H9 (cell line): ENCODE data around the gene ACER3. TPM values are rescaled to one million over a fixed set of nuclear protein-coding genes. Genes with fewer than 3 reads are reported as not detected.

Experiments used
- DNase-seq: peaks from one replicate; pipeline ENCODE4 v3.0.0-alpha.2; 2017
- H2AFZ ChIP-seq: one replicate; pipeline ENCODE4 v1.6.1; 2013; ENCODE audit warnings: mild to moderate bottlenecking, low read length, control low read depth, moderate library complexity
- H2AK5ac ChIP-seq: 2 replicates; pipeline ENCODE4 v1.6.1; 2013; ENCODE audit warnings: low read length, control low read depth, mixed read lengths; ENCODE audit not compliant: insufficient read length
- H2BK120ac ChIP-seq: one replicate; pipeline ENCODE4 v1.6.1; 2013; ENCODE audit warnings: low read depth, mild to moderate bottlenecking, low read length, control low read depth, inconsistent platforms; ENCODE audit not compliant: poor library complexity, severe bottlenecking
- H2BK12ac ChIP-seq: 2 replicates; pipeline ENCODE4 v1.6.1; 2013; ENCODE audit warnings: low read length, control low read depth, mixed read lengths, low read depth; ENCODE audit not compliant: insufficient read length
- H2BK15ac ChIP-seq: 2 replicates; pipeline ENCODE4 v1.6.1; 2013; ENCODE audit warnings: low read depth, low read length, control low read depth
- H2BK20ac ChIP-seq: one replicate; pipeline ENCODE4 v1.6.1; 2013; ENCODE audit warnings: low read depth, mild to moderate bottlenecking, low read length, control low read depth, inconsistent platforms; ENCODE audit not compliant: poor library complexity, severe bottlenecking
- H2BK5ac ChIP-seq: 2 replicates; pipeline ENCODE4 v1.6.1; 2013; ENCODE audit warnings: low read length, control low read depth, mixed read lengths; ENCODE audit not compliant: insufficient read length
- H3K14ac ChIP-seq: 2 replicates; pipeline ENCODE4 v1.6.1; 2013; ENCODE audit warnings: low read length, control low read depth; ENCODE audit not compliant: insufficient read depth
- H3K18ac ChIP-seq: 2 replicates; pipeline ENCODE4 v1.6.1; 2013; ENCODE audit warnings: low read depth, mild to moderate bottlenecking, mixed read lengths, low read length, control low read depth; ENCODE audit not compliant: insufficient read length
- H3K23ac ChIP-seq: 2 replicates; pipeline ENCODE4 v1.6.1; 2013; ENCODE audit warnings: low read length, control low read depth, mixed read lengths, low read depth; ENCODE audit not compliant: insufficient read length
- H3K23me2 ChIP-seq: 2 replicates; pipeline ENCODE4 v1.6.1; 2013; ENCODE audit warnings: low read depth, mild to moderate bottlenecking, mixed read lengths, low read length, control low read depth; ENCODE audit not compliant: insufficient read length, poor library complexity, severe bottlenecking
- H3K27ac ChIP-seq: 2 replicates; pipeline ENCODE4 v1.5.1; 2013; ENCODE audit warnings: low read length, control low read depth, mixed read lengths, low read depth; ENCODE audit not compliant: insufficient read length
- H3K27me3 ChIP-seq: 2 replicates; pipeline ENCODE4 v1.6.1; 2013; ENCODE audit warnings: low read length, control low read depth, inconsistent platforms; ENCODE audit not compliant: insufficient read depth
- H3K4ac ChIP-seq: 2 replicates; pipeline ENCODE4 v1.6.1; 2013; ENCODE audit warnings: low read depth, mild to moderate bottlenecking, control low read depth, inconsistent platforms, low read length, moderate library complexity
- H3K4me1 ChIP-seq: 2 replicates; pipeline ENCODE4 v1.6.1; 2013; ENCODE audit warnings: low read length, control low read depth, inconsistent platforms; ENCODE audit not compliant: insufficient read depth
- H3K4me2 ChIP-seq: 2 replicates; pipeline ENCODE4 v1.6.1; 2013; ENCODE audit warnings: low read length, control low read depth, mixed read lengths; ENCODE audit not compliant: insufficient read length, insufficient read depth
- H3K56ac ChIP-seq: 2 replicates; pipeline ENCODE4 v1.6.1; 2013; ENCODE audit warnings: low read depth, mild to moderate bottlenecking, mixed read lengths, low read length, control low read depth; ENCODE audit not compliant: insufficient read length
- H3K79me1 ChIP-seq: 2 replicates; pipeline ENCODE4 v1.6.1; 2013; ENCODE audit warnings: low read depth, mild to moderate bottlenecking, moderate library complexity, low read length, control low read depth, inconsistent platforms; ENCODE audit not compliant: insufficient read depth, poor library complexity, severe bottlenecking
- H3K79me2 ChIP-seq: 2 replicates; pipeline ENCODE4 v1.6.1; 2013; ENCODE audit warnings: low read length, control low read depth, inconsistent platforms; ENCODE audit not compliant: insufficient read depth
- H3K9ac ChIP-seq: 2 replicates; pipeline ENCODE4 v1.6.1; 2013; ENCODE audit warnings: low read length, control low read depth, mixed read lengths; ENCODE audit not compliant: insufficient read length; ENCODE audit errors: extremely low read depth
- H3K9me3 ChIP-seq: one replicate; pipeline ENCODE4 v1.6.1; 2013; ENCODE audit warnings: low read depth, low read length, inconsistent platforms; ENCODE audit not compliant: control insufficient read depth
- H3T11ph ChIP-seq: one replicate; pipeline ENCODE4 v1.6.1; 2013; ENCODE audit warnings: mild to moderate bottlenecking, low read length, control low read depth, inconsistent platforms
- H4K20me1 ChIP-seq: one replicate; pipeline ENCODE4 v1.6.1; 2013; ENCODE audit not compliant: control insufficient read depth, insufficient read length, insufficient read depth
- H4K5ac ChIP-seq: 2 replicates; pipeline ENCODE4 v1.6.1; 2013; ENCODE audit warnings: low read depth, mild to moderate bottlenecking, mixed read lengths, low read length, control low read depth; ENCODE audit not compliant: insufficient read length
- H4K8ac ChIP-seq: replicated peaks from 2 replicates; pipeline ENCODE4 v1.6.1; 2013; ENCODE audit warnings: low read length, control low read depth, mixed read lengths, low read depth; ENCODE audit not compliant: insufficient read length
- H4K91ac ChIP-seq: 2 replicates; pipeline ENCODE4 v1.6.1; 2013; ENCODE audit warnings: low read depth, mild to moderate bottlenecking, moderate library complexity, mixed read lengths, low read length, control low read depth; ENCODE audit not compliant: insufficient read length
- H3K27ac Mint-ChIP-seq, 3 experiments: 2 replicates in 2 of 3; 3 replicates in 1 of 3; pipeline ENCODE4 v1.8.0; 2020 to 2021; ENCODE audit warnings: mixed read lengths in 3 of 3, mild to moderate bottlenecking in 1 of 3, moderate library complexity in 1 of 3
- H3K27me3 Mint-ChIP-seq: 2 replicates; pipeline ENCODE4 v1.8.0; 2021; ENCODE audit warnings: low read depth, mild to moderate bottlenecking, moderate library complexity, mixed read lengths
- H3K36me3 Mint-ChIP-seq, 3 experiments: 2 replicates in 2 of 3; 3 replicates in 1 of 3; pipeline ENCODE4 v1.8.0; 2020 to 2021; ENCODE audit warnings: low read depth in 3 of 3, mixed read lengths in 3 of 3; ENCODE audit not compliant: insufficient read depth in 1 of 3
- H3K4me1 Mint-ChIP-seq, 2 experiments: 2 replicates each; pipeline ENCODE4 v1.8.0; 2020; ENCODE audit warnings: mixed read lengths in 2 of 2
- H3K4me3 Mint-ChIP-seq, 2 experiments: 2 replicates in 1 of 2; 3 replicates in 1 of 2; pipeline ENCODE4 v1.8.0; 2020 to 2021; ENCODE audit warnings: mild to moderate bottlenecking in 2 of 2, mixed read lengths in 2 of 2, moderate library complexity in 1 of 2
- H3K9me3 Mint-ChIP-seq, 2 experiments: 2 replicates in 1 of 2; 3 replicates in 1 of 2; pipeline ENCODE4 v1.8.0; 2020; ENCODE audit warnings: mild to moderate bottlenecking in 2 of 2, mixed read lengths in 2 of 2, moderate library complexity in 1 of 2
- CTCF ChIP-seq: fragments of 200-600 bp; sonication (generic); conservative IDR thresholded peaks from 3 replicates; pipeline ENCODE4 v1.8.0; 2021; ENCODE audit warnings: antibody characterized with exemption, mild to moderate bottlenecking
- WGBS: extraction: QIAGEN DNeasy Blood & Tissue Kit; methylation state at CpG from one replicate; pipeline ENCODE4 v1.1.7; 2013; ENCODE audit warnings: missing lambda C conversion rate, low lambda C conversion rate, mixed read lengths; ENCODE audit not compliant: insufficient read length; ENCODE audit errors: extremely low coverage; 5-methylcytosine and 5-hydroxymethylcytosine counted together
- total RNA-seq: library from RNA; stranded (reverse); gene quantifications from 2 replicates; pipeline ENCODE4 v1.2.1, GENCODE V29; 2021

The ACER3 gene
- total RNA-seq, 1 experiment from 2014 or later = 14.7 TPM

- Histone ChIP-seq H3T11ph (no peak overlapping the region), H2BK120ac (no peak overlapping the region), H2AK5ac (no peak overlapping the region), H2BK15ac (no peak overlapping the region), H3K9ac (no peak overlapping the region), H3K79me1 (no peaks in the 10 kb centered on the region), H3K9me3 (no peaks in the 10 kb centered on the region), H3K4me1 (no peaks in the 10 kb centered on the region), H4K5ac (no peak overlapping the region), H2AFZ (no peak overlapping the region), H4K91ac (no peak overlapping the region), H2BK20ac (no peak overlapping the region), H3K23ac (no peak overlapping the region), H3K56ac (no peak overlapping the region), H3K14ac (no peak overlapping the region), H4K8ac (no peak overlapping the region), H3K27me3 (no peaks in the 10 kb centered on the region), H3K18ac (no peak overlapping the region), H2BK12ac (no peak overlapping the region), H2BK5ac (no peak overlapping the region), H3K23me2 (no peaks in the 10 kb centered on the region), H3K79me2 (no peaks in the 10 kb centered on the region), H3K4me2 (no peak overlapping the region), H3K27ac (no peak overlapping the region), H3K4ac (no peak overlapping the region), H4K20me1 (no peaks in the 10 kb centered on the region)
- TF ChIP-seq CTCF = peak; percentile 74
- H3K4me1 Mint-ChIP-seq = peaks cover 18 to 24% of the 10 kb centered on the region in 2 experiments
- peaks cover 0 to 4% (median 0%) of the 10 kb centered on the region in 3 experiments; a peak in 2 of 7 replicates for H3K36me3 Mint-ChIP-seq
- DNase-seq = peak; percentile 86
- peaks cover 6% of the 10 kb centered on the region for H3K27me3 Mint-ChIP-seq
- peak overlapping the region in 1 of 3 experiments; percentile 63; a peak in 1 of 7 replicates for H3K27ac Mint-ChIP-seq
- WGBS = no CpG with 5 or more reads among the region's 3 CpGs
- H3K9me3 Mint-ChIP-seq = peaks cover 0 to 3% of the 10 kb centered on the region in 2 experiments; a peak in 2 of 5 replicates
- no peak overlapping the region for H3K4me3 Mint-ChIP-seq
These were observed 22.0 kb upstream of the ACER3 start for GRCh38 chr11:76838678-76839068.
